Uterus (tissue), 2 donors: ENCODE results near the gene KLHDC7A.

Experiments
- CTCF ChIP-seq, 4 experiments: fragments of 200-600 bp in 2 of 4; fragments of 450-650 bp in 2 of 4; sonication (generic) in 2 of 4; IDR thresholded peaks; one replicate each; pipeline ENCODE4 v1.5.1; 2016 to 2019; ENCODE audit warnings: antibody characterized with exemption in 4 of 4, mild to moderate bottlenecking in 2 of 4, moderate library complexity in 1 of 4
- POLR2A ChIP-seq, 2 donors: fragments of 450-650 bp; IDR thresholded peaks; one replicate each; pipeline ENCODE4 v1.6.1; 2016; ENCODE audit warnings: antibody characterized with exemption in 2 of 2, mild to moderate bottlenecking in 1 of 2, moderate library complexity in 1 of 2

- TF ChIP-seq CTCF (IDR thresholded peaks at IDR 0.05) (no peak), POLR2A (IDR thresholded peaks at IDR 0.05) (no peak)
Measured at GRCh38 chr1:18512883-18513282, 32.2 kb downstream of the KLHDC7A start.
